SK-N-SH treated with all-trans-retinoic acid at 6 μM for 48 hours (cell line): Measurements from ENCODE around the gene LGR5.

Source experiments
- ATAC-seq: fragments of 200-7000 bp; cut with Tn5 transposase; 3 replicates; pipeline ENCODE4 v1.9.1; 2020; ENCODE audit warnings: mild to moderate bottlenecking, moderate library complexity
- ARNTL ChIP-seq: fragments of 450-650 bp; formaldehyde crosslinking; IDR thresholded peaks from 2 replicates; pipeline ENCODE4 v1.5.0; 2020; ENCODE audit warnings: low read depth, mild to moderate bottlenecking, moderate library complexity, borderline replicate concordance
- BACH2 ChIP-seq: fragments of 250-450 bp; sonication (Bioruptor Pico); IDR thresholded peaks from 2 replicates; pipeline ENCODE4 v1.9.0; 2021; ENCODE audit warnings: mild to moderate bottlenecking, borderline replicate concordance
- CREB5 ChIP-seq: fragments of 250-450 bp; sonication (Bioruptor Pico); IDR thresholded peaks from 2 replicates; pipeline ENCODE4 v1.5.1; 2020; ENCODE audit warnings: low read depth, mild to moderate bottlenecking, moderate library complexity
- CSDC2 ChIP-seq: fragments of 250-450 bp; sonication (Bioruptor Pico); IDR thresholded peaks from 2 replicates; pipeline ENCODE4 v1.5.0; 2020; ENCODE audit warnings: mild to moderate bottlenecking, moderate library complexity
- ESRRG ChIP-seq: fragments of 250-450 bp; sonication (Bioruptor Pico); IDR thresholded peaks from 2 replicates; pipeline ENCODE4 v1.6.1; 2021; ENCODE audit warnings: mild to moderate bottlenecking
- GLIS3 ChIP-seq: fragments of 250-450 bp; sonication (Bioruptor Pico); IDR thresholded peaks from 2 replicates; pipeline ENCODE4 v1.5.0; 2020; ENCODE audit warnings: mild to moderate bottlenecking, moderate library complexity
- ISL1 ChIP-seq: fragments of 250-450 bp; sonication (Bioruptor Pico); IDR thresholded peaks from 2 replicates; pipeline ENCODE4 v2.1.2; 2022; ENCODE audit warnings: mild to moderate bottlenecking, moderate library complexity
- OSR1 ChIP-seq: fragments of 250-450 bp; sonication (Bioruptor Pico); IDR thresholded peaks from 2 replicates; pipeline ENCODE4 v1.8.0; 2022; ENCODE audit warnings: moderate library complexity, mild to moderate bottlenecking, inconsistent platforms
- PATZ1 ChIP-seq: fragments of 250-450 bp; sonication (Bioruptor Pico); IDR thresholded peaks from 2 replicates; pipeline ENCODE4 v1.8.0; 2020; ENCODE audit warnings: mild to moderate bottlenecking, moderate library complexity, borderline replicate concordance
- POU6F1 ChIP-seq: fragments of 250-450 bp; sonication (Bioruptor Pico); IDR thresholded peaks from 2 replicates; pipeline ENCODE4 v1.8.0; 2021; ENCODE audit warnings: low read depth, mild to moderate bottlenecking, moderate library complexity, borderline replicate concordance
- PPARA ChIP-seq: fragments of 250-450 bp; sonication (Bioruptor Pico); IDR thresholded peaks from 2 replicates; pipeline ENCODE4 v1.5.0; 2020; ENCODE audit warnings: mild to moderate bottlenecking, borderline replicate concordance
- RARB ChIP-seq: fragments of 250-450 bp; sonication (Bioruptor Pico); IDR thresholded peaks from 2 replicates; pipeline ENCODE4 v1.8.0; 2021; ENCODE audit warnings: mild to moderate bottlenecking, moderate library complexity
- SNAI2 ChIP-seq: fragments of 250-450 bp; sonication (Bioruptor Pico); IDR thresholded peaks from 2 replicates; pipeline ENCODE4 v1.5.0; 2020; ENCODE audit warnings: mild to moderate bottlenecking, moderate library complexity
- TCF4 ChIP-seq: fragments of 250-450 bp; sonication (Bioruptor Pico); IDR thresholded peaks from 2 replicates; pipeline ENCODE4 v1.8.0; 2021; ENCODE audit warnings: mild to moderate bottlenecking, moderate library complexity, borderline replicate concordance
- TOX ChIP-seq: fragments of 250-450 bp; sonication (Bioruptor Pico); IDR thresholded peaks from 2 replicates; pipeline ENCODE4 v1.8.0; 2021; ENCODE audit warnings: mild to moderate bottlenecking, moderate library complexity, borderline replicate concordance
- TSHZ2 ChIP-seq: fragments of 250-450 bp; sonication (Bioruptor Pico); IDR thresholded peaks from 2 replicates; pipeline ENCODE4 v1.5.0; 2020; ENCODE audit warnings: mild to moderate bottlenecking, moderate library complexity
- ZC3H10 ChIP-seq: fragments of 250-450 bp; sonication (Bioruptor Pico); IDR thresholded peaks from 2 replicates; pipeline ENCODE4 v1.5.1; 2021; ENCODE audit warnings: mild to moderate bottlenecking, moderate library complexity
- ZFP3 ChIP-seq: fragments of 250-450 bp; sonication (Bioruptor Pico); IDR thresholded peaks from 2 replicates; pipeline ENCODE4 v1.5.0; 2020; ENCODE audit warnings: mild to moderate bottlenecking, moderate library complexity
- ZFP30 ChIP-seq: fragments of 450-650 bp; formaldehyde crosslinking; IDR thresholded peaks from 2 replicates; pipeline ENCODE4 v1.5.0; 2022; ENCODE audit warnings: mild to moderate bottlenecking, moderate library complexity
- ZNF565 ChIP-seq: fragments of 450-650 bp; formaldehyde crosslinking; conservative IDR thresholded peaks from 2 replicates; pipeline ENCODE4 v1.5.0; 2020; ENCODE audit warnings: low read depth, mild to moderate bottlenecking, moderate library complexity
- ZNF70 ChIP-seq: fragments of 450-650 bp; formaldehyde crosslinking; IDR thresholded peaks from 2 replicates; pipeline ENCODE4 v1.5.0; 2020; ENCODE audit warnings: mild to moderate bottlenecking, moderate library complexity
- ZNF8 ChIP-seq: fragments of 450-650 bp; formaldehyde crosslinking; IDR thresholded peaks from 2 replicates; pipeline ENCODE4 v1.5.0; 2020; ENCODE audit warnings: mild to moderate bottlenecking, moderate library complexity
- TF ChIP-seq, protein P1 (sequence below): fragments of 250-450 bp; sonication (Bioruptor Pico); IDR thresholded peaks from 2 replicates; pipeline ENCODE4 v1.5.1; 2021; ENCODE audit warnings: mild to moderate bottlenecking, moderate library complexity

LGR5 gene

GRCh38 chr12:71562676-71563595, 123.3 kb downstream of the LGR5 start:
- ATAC-seq: peak; percentile 22
- peak; percentile 89 for TF ChIP-seq ISL1 (CRISPR knock-in tag)
- peak; percentile 53; the same call in 1 of the 2 replicates for TF ChIP-seq SNAI2 (CRISPR knock-in tag)
- no peak for TF ChIP-seq OSR1 (CRISPR knock-in tag)
- TF ChIP-seq ZNF565 (CRISPR knock-in tag): no peak
- TF ChIP-seq, protein P1, sequence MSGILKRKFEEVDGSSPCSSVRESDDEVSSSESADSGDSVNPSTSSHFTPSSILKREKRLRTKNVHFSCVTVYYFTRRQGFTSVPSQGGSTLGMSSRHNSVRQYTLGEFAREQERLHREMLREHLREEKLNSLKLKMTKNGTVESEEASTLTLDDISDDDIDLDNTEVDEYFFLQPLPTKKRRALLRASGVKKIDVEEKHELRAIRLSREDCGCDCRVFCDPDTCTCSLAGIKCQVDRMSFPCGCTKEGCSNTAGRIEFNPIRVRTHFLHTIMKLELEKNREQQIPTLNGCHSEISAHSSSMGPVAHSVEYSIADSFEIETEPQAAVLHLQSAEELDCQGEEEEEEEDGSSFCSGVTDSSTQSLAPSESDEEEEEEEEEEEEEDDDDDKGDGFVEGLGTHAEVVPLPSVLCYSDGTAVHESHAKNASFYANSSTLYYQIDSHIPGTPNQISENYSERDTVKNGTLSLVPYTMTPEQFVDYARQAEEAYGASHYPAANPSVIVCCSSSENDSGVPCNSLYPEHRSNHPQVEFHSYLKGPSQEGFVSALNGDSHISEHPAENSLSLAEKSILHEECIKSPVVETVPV (CRISPR knock-in tag): peak; percentile 85; the same call in 1 of the 2 replicates
- no peak for TF ChIP-seq CREB5 (CRISPR knock-in tag)
- TF ChIP-seq ESRRG (CRISPR knock-in tag): peak; percentile 87; the same call in 1 of the 2 replicates
- no peak for TF ChIP-seq BACH2 (CRISPR knock-in tag)
- peak; percentile 97 for TF ChIP-seq TCF4
- peak; percentile 97 for TF ChIP-seq TSHZ2 (CRISPR knock-in tag)
- 0 out of 2 replicates have a peak, but pooled peaks have one; percentile 62 for TF ChIP-seq GLIS3 (CRISPR knock-in tag)
- TF ChIP-seq ZNF8: peak; percentile 44; the same call in 1 of the 2 replicates
- TF ChIP-seq RARB (CRISPR knock-in tag): 0 out of 2 replicates have a peak, but pooled peaks have one; percentile 25
- TF ChIP-seq ZFP30: no peak
- TF ChIP-seq POU6F1: no peak; the same call in 1 of the 2 replicates
- no peak for TF ChIP-seq CSDC2
- TF ChIP-seq ZNF70 (CRISPR knock-in tag): no peak
- no peak for TF ChIP-seq PPARA (CRISPR knock-in tag)
- TF ChIP-seq ZC3H10: peak; percentile 81; the same call in 1 of the 2 replicates
- no peak for TF ChIP-seq ARNTL (CRISPR knock-in tag)
- no peak; the same call in 1 of the 2 replicates for TF ChIP-seq PATZ1 (CRISPR knock-in tag)
- TF ChIP-seq ZFP3 (CRISPR knock-in tag): no peak
- TF ChIP-seq TOX (CRISPR knock-in tag): peak; percentile 86

DNA sequence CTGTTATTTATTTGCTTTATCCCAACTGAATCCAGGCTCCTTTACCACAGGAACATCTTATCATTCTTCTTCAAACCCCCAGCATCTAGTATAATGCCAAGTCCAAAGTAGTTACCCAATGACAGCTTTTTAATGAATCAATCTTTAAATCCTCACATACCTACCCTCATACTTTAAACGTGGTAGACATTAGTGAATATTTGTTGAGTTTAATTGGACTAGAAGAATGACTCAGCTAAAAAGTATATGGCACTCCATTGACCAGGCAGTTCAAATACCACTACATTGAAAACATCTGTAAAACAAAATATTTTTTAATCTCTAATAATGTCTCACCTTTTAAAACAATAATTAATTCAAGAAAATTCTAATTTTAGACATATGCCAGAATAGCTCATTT, 125.9 kb downstream of the LGR5 start:
- peak; percentile 50 for ATAC-seq
- TF ChIP-seq TOX (CRISPR knock-in tag) (no peak), ESRRG (CRISPR knock-in tag) (no peak), PPARA (CRISPR knock-in tag) (no peak), ZNF70 (CRISPR knock-in tag) (no peak), CREB5 (CRISPR knock-in tag) (no peak), ZFP3 (CRISPR knock-in tag) (no peak), ZNF8 (no peak), GLIS3 (CRISPR knock-in tag) (no peak), POU6F1 (no peak), TCF4 (no peak), PATZ1 (CRISPR knock-in tag) (no peak), BACH2 (CRISPR knock-in tag) (no peak), SNAI2 (CRISPR knock-in tag) (no peak), ZC3H10 (no peak), RARB (CRISPR knock-in tag) (no peak), OSR1 (CRISPR knock-in tag) (no peak)
